Measurements from ENCODE around the gene TMEM256.
A peak's percentile ranks its signal among the peaks of the same experiment; 100 is the strongest.

The TMEM256 gene

GRCh38 chr17:7408863-7409262 lies 5.0 kb upstream of the TMEM256 start:
- DNase-seq: no peak

- DNase-seq: no peak
Measured at GRCh38 chr17:7408252-7408727, 4.4 kb upstream of the TMEM256 start.

- DNase-seq: no peak
Measured at GRCh38 chr17:7407485-7408251, 3.8 kb upstream of the TMEM256 start, which contains the start of gene NLGN2. NLGN2 (plus strand) TSS chr17:7407845; CDS start chr17:7408256, 411 bp downstream.

- peak in 1 of 51 donors; percentile 19 for DNase-seq
Measured at GRCh38 chr17:7407082-7407481, 3.2 kb upstream of the TMEM256 start.

- peak in 4 of 51 donors; percentile 11 to 16 (median 15) for DNase-seq
Measured at GRCh38 chr17:7406235-7406825, 2.4 kb upstream of the TMEM256 start.

GRCh38 chr17:7405350-7406234 lies 1.7 kb upstream of the TMEM256 start:
- DNase-seq: peak in 21 of 51 donors; percentile 10 to 59 (median 37)

- DNase-seq: peak in 24 of 51 donors; percentile 39 to 98 (median 78)
Measured at GRCh38 chr17:7404737-7405349, 946 bp upstream of the TMEM256 start.

GRCh38 chr17:7403727-7403976 lies 245 bp downstream of the TMEM256 start:
- DNase-seq: peak in 5 of 51 donors; percentile 56 to 84 (median 65)

- peak in 3 of 51 donors; percentile 45 to 58 (median 50) for DNase-seq
Measured at GRCh38 chr17:7403043-7403726, 712 bp downstream of the TMEM256 start.

- DNase-seq: no peak
Measured at GRCh38 chr17:7398612-7399011, 5.3 kb downstream of the TMEM256 start.

- DNase-seq: no peak
Measured at GRCh38 chr17:7396147-7396546, 7.8 kb downstream of the TMEM256 start.

- peak in 49 of 51 donors; percentile 47 to 90 (median 79) for DNase-seq
Measured at GRCh38 chr17:7394452-7395191, 9.3 kb downstream of the TMEM256 start, which contains the start of gene PLSCR3. PLSCR3 (minus strand) TSS chr17:7394525; CDS start chr17:7394110, 415 bp downstream.

GRCh38 chr17:7393613-7394451 lies 10.1 kb downstream of the TMEM256 start:
- DNase-seq: peak in 1 of 51 donors; percentile 38

- no peak for DNase-seq
Measured at GRCh38 chr17:7392696-7393612, 10.9 kb downstream of the TMEM256 start.

- no peak for DNase-seq
Measured at GRCh38 chr17:7391307-7391706, 12.6 kb downstream of the TMEM256 start.

- DNase-seq: no peak
Measured at GRCh38 chr17:7389924-7390910, 13.7 kb downstream of the TMEM256 start.

GRCh38 chr17:7388856-7389255 lies 15.0 kb downstream of the TMEM256 start:
- DNase-seq: no peak

Measured in hypothalamus (tissue), 51 donors.